Esophagus squamous epithelium (tissue), 5 donors: ENCODE measurements around the gene NCK1. TPM values are rescaled to one million over a fixed set of nuclear protein-coding genes. Genes with fewer than 3 reads are reported as not detected.
"Not testable (repeated sequence)": the region's sequence is repeated elsewhere in the genome, so short reads cannot be mapped to it uniquely, and the experiment has no call there.

Experiments
- DNase-seq: peaks from one replicate; lab custom pipeline; 2025; lab: John Stamatoyannopoulos, UW
- H3K27ac ChIP-seq, 4 donors: fragments of 200-600 bp; sonication (generic); one replicate each; pipeline ENCODE4 v1.5.1; 2016 to 2019; ENCODE audit warnings: mild to moderate bottlenecking in 1 of 4
- H3K27me3 ChIP-seq, 4 donors: fragments of 200-600 bp; sonication (generic); 1 replicate in 3 of 4; 2 replicates in 1 of 4; pipeline versions ENCODE4 v1.5.1 to v1.6.0; 2017 to 2021; ENCODE audit warnings: antibody characterized with exemption in 1 of 4
- H3K36me3 ChIP-seq, 3 donors: fragments of 200-600 bp; sonication (generic); one replicate each; pipeline ENCODE4 v1.5.1; 2016 to 2019
- H3K4me1 ChIP-seq, 3 donors: fragments of 200-600 bp; sonication (generic); one replicate each; pipeline ENCODE4 v1.5.1; 2017 to 2019
- H3K4me3 ChIP-seq, 4 donors: fragments of 200-600 bp; sonication (generic); 1 replicate in 3 of 4; 2 replicates in 1 of 4; pipeline ENCODE4 v1.5.1; 2016 to 2019; ENCODE audit warnings: mild to moderate bottlenecking in 2 of 4, moderate library complexity in 1 of 4
- H3K9me3 ChIP-seq, 3 donors: fragments of 200-600 bp; sonication (generic); one replicate each; pipeline ENCODE4 v1.5.1; 2016 to 2019
- POLR2A ChIP-seq, 4 donors: fragments of 450-650 bp; IDR thresholded peaks; one replicate each; pipeline ENCODE4 v1.6.1; 2017; ENCODE audit warnings: antibody characterized with exemption in 4 of 4, mild to moderate bottlenecking in 4 of 4, moderate library complexity in 3 of 4
- WGBS, 2 donors: methylation state at CpG; one replicate each; pipeline ENCODE4 v1.1.5; 2018; 5-methylcytosine and 5-hydroxymethylcytosine counted together
- intact Hi-C: fragments of 100-400 bp; cut with DNase I; formaldehyde crosslinking; loops from one replicate; pipeline ENCODE4 v1.15.0; 2022
- total RNA-seq, 4 donors: library from RNA; depleted of rRNA; stranded (reverse); fragments of >200 nt; gene quantifications; one replicate each; pipeline ENCODE4 v1.1.0, GENCODE V29; 2016
- TF ChIP-seq, protein P1 (sequence below), 6 experiments: fragments of 450-650 bp in 4 of 6; fragments of 200-600 bp in 2 of 6; sonication (generic) in 2 of 6; IDR thresholded peaks; one replicate each; pipeline ENCODE4 v1.5.1; 2016 to 2019; ENCODE audit warnings: antibody characterized with exemption in 6 of 6, mild to moderate bottlenecking in 4 of 6, moderate library complexity in 4 of 6
- donor health status: DM: yes; HTN: yes; CAD: no.

The NCK1 gene
- total RNA-seq, 4 donors from 2014 or later, result 35.6 to 66.1 (median 57.3) TPM

GRCh38 chr3:136901391-136901790 is 39.4 kb downstream of the NCK1 start:
- TF ChIP-seq, protein P1, sequence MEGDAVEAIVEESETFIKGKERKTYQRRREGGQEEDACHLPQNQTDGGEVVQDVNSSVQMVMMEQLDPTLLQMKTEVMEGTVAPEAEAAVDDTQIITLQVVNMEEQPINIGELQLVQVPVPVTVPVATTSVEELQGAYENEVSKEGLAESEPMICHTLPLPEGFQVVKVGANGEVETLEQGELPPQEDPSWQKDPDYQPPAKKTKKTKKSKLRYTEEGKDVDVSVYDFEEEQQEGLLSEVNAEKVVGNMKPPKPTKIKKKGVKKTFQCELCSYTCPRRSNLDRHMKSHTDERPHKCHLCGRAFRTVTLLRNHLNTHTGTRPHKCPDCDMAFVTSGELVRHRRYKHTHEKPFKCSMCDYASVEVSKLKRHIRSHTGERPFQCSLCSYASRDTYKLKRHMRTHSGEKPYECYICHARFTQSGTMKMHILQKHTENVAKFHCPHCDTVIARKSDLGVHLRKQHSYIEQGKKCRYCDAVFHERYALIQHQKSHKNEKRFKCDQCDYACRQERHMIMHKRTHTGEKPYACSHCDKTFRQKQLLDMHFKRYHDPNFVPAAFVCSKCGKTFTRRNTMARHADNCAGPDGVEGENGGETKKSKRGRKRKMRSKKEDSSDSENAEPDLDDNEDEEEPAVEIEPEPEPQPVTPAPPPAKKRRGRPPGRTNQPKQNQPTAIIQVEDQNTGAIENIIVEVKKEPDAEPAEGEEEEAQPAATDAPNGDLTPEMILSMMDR (IDR thresholded peaks at IDR 0.05), result no peak
- TF ChIP-seq POLR2A (IDR thresholded peaks at IDR 0.05), result no peak
- peaks cover 0 to 20% (median 8%) of the 10 kb centered on the region in 3 donors for H3K9me3 ChIP-seq
- intact Hi-C loops, result no loop called here
- H3K4me1 ChIP-seq, result peaks cover 0 to 34% (median 0%) of the 10 kb centered on the region in 3 donors
- WGBS, 2 donors, result 88 to 91% methylated on average over 3 of the region's 3 CpGs
- no peak for DNase-seq
- H3K27ac ChIP-seq, result no peak overlapping the region
- H3K4me3 ChIP-seq, result no peak overlapping the region
- H3K27me3 ChIP-seq, result no peaks in the 10 kb centered on the region
- H3K36me3 ChIP-seq, result peaks cover 0 to 6% (median 0%) of the 10 kb centered on the region in 3 donors

- DNase-seq, H3K27me3 ChIP-seq, intact Hi-C loops, H3K36me3 ChIP-seq, H3K27ac ChIP-seq, H3K4me3 ChIP-seq: not testable (repeated sequence)
- H3K9me3 ChIP-seq, result peaks cover 0 to 20% (median 8%) of the 10 kb centered on the region in 3 donors
- peaks cover 4 to 39% (median 5%) of the 10 kb centered on the region in 3 donors for H3K4me1 ChIP-seq
- WGBS, 2 donors, result 41 to 63% methylated on average over 1 of the region's 1 CpG
These were observed 40.5 kb downstream of the NCK1 start for GRCh38 chr3:136902530-136902929.

DNA sequence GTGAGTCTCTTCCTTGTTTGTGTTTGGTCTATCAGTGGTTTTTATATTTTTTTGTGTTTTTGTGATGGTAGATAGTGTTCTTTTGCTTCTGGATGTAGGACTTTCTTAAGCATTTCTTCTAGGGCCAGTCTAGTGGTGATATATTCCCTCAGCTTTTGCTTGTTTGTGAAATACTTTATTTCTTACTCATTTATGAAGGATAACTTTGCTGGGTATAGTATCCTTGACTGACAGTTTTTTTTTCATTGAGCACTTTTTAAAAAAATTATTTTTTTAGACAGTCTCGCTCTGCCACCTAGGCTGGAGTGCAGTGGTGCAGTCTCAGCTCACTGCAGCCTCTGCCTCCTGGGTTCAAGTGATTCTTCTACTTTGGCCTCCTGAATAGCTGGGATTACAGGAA is 41.9 kb downstream of the NCK1 start:
- 0% methylated on average over 1 of the region's 1 CpG for WGBS, 2 donors
- intact Hi-C loops, result no loop called here
- no peak for TF ChIP-seq POLR2A (IDR thresholded peaks at IDR 0.05)
- TF ChIP-seq, protein P1 (IDR thresholded peaks at IDR 0.05), result no peak
- H3K27me3 ChIP-seq, result no peaks in the 10 kb centered on the region
- H3K4me3 ChIP-seq, result no peak overlapping the region
- peaks cover 0 to 20% (median 8%) of the 10 kb centered on the region in 3 donors for H3K9me3 ChIP-seq
- H3K36me3 ChIP-seq, result no peaks in the 10 kb centered on the region
- H3K4me1 ChIP-seq, result peaks cover 4 to 41% (median 5%) of the 10 kb centered on the region in 3 donors
- no peak for DNase-seq
- no peak overlapping the region for H3K27ac ChIP-seq

GRCh38 chr3:136904746-136905145 is 42.7 kb downstream of the NCK1 start:
- Histone ChIP-seq H3K36me3 (no peaks in the 10 kb centered on the region), H3K4me1 (peaks cover 5 to 41% (median 5%) of the 10 kb centered on the region in 3 donors), H3K4me3 (no peak overlapping the region), H3K9me3 (peaks cover 0 to 20% (median 8%) of the 10 kb centered on the region in 3 donors), H3K27ac (no peak overlapping the region), H3K27me3 (no peaks in the 10 kb centered on the region)
- DNase-seq, result no peak
- no peak for TF ChIP-seq POLR2A (IDR thresholded peaks at IDR 0.05)
- TF ChIP-seq, protein P1 (IDR thresholded peaks at IDR 0.05), result no peak
- 71 to 75% methylated on average over 4 of the region's 4 CpGs for WGBS, 2 donors
- intact Hi-C loops, result no loop called here

- intact Hi-C loops, result no loop called here
- Histone ChIP-seq H3K4me3 (no peak overlapping the region), H3K36me3 (no peaks in the 10 kb centered on the region), H3K27me3 (no peaks in the 10 kb centered on the region), H3K4me1 (peaks cover 5 to 46% (median 10%) of the 10 kb centered on the region in 3 donors), H3K27ac (no peak overlapping the region), H3K9me3 (peaks cover 0 to 20% (median 8%) of the 10 kb centered on the region in 3 donors)
- 93 to 100% methylated on average over 1 of the region's 1 CpG for WGBS, 2 donors
- TF ChIP-seq, protein P1 (IDR thresholded peaks at IDR 0.05), result no peak
- TF ChIP-seq POLR2A (IDR thresholded peaks at IDR 0.05), result no peak
- DNase-seq, result no peak
These were observed 43.5 kb downstream of the NCK1 start for GRCh38 chr3:136905549-136905948.

- peaks cover 0 to 20% (median 8%) of the 10 kb centered on the region in 3 donors for H3K9me3 ChIP-seq
- H3K36me3 ChIP-seq, result no peaks in the 10 kb centered on the region
- H3K4me1 ChIP-seq, result peaks cover 5 to 46% (median 10%) of the 10 kb centered on the region in 3 donors
- no peak overlapping the region for H3K4me3 ChIP-seq
- 0 to 100% methylated on average over 1 of the region's 5 CpGs for WGBS, 2 donors
- no peak overlapping the region for H3K27ac ChIP-seq
- TF ChIP-seq POLR2A (IDR thresholded peaks at IDR 0.05), result no peak
- TF ChIP-seq, protein P1 (IDR thresholded peaks at IDR 0.05), result no peak
- DNase-seq, result no peak
- H3K27me3 ChIP-seq, result no peaks in the 10 kb centered on the region
- intact Hi-C loops, result no loop called here
These were observed 44.7 kb downstream of the NCK1 start for GRCh38 chr3:136906725-136907124.
